Kidney epithelial cell (primary cell): ENCODE data around the gene UBALD1. TPM values are rescaled to one million over a fixed set of nuclear protein-coding genes. Genes with fewer than 3 reads are reported as not detected.

Experiments
- DNase-seq: peaks from one replicate; pipeline ENCODE4 v3.0.0-alpha.2; 2010; ENCODE audit warnings: low read depth
- H3K27me3 ChIP-seq: 2 replicates; pipeline ENCODE4 v1.6.0; 2011; ENCODE audit warnings: low read length; ENCODE audit not compliant: control insufficient read depth, insufficient read depth
- H3K36me3 ChIP-seq: 2 replicates; pipeline ENCODE4 v1.5.1; 2011; ENCODE audit warnings: low read length; ENCODE audit not compliant: control insufficient read depth, insufficient read depth
- H3K4me3 ChIP-seq: 2 replicates; pipeline ENCODE4 v1.5.1; 2011; ENCODE audit warnings: low read depth, mild to moderate bottlenecking, control low read depth, low read length
- CTCF ChIP-seq: IDR thresholded peaks from 2 replicates; pipeline ENCODE4 v1.5.1; 2011; ENCODE audit warnings: mild to moderate bottlenecking, moderate library complexity, low read length, control low read depth, inconsistent platforms; ENCODE audit not compliant: insufficient read depth, poor library complexity, severe bottlenecking
- total RNA-seq: library from RNA; depleted of rRNA; stranded (reverse); fragments of >200 nt; gene quantifications from 2 replicates; pipeline ENCODE4 v1.2.3, GENCODE V29; 2015

Gene UBALD1
- total RNA-seq, 1 donor from 2014 or later, result 8.9 TPM

- Histone ChIP-seq H3K36me3 (no peaks in the 10 kb centered on the region), H3K27me3 (no peaks in the 10 kb centered on the region), H3K4me3 (no peak overlapping the region)
- no peak for TF ChIP-seq CTCF
- no peak for DNase-seq
Measured at GRCh38 chr16:4611337-4612021, 3.2 kb downstream of the UBALD1 start.

DNA sequence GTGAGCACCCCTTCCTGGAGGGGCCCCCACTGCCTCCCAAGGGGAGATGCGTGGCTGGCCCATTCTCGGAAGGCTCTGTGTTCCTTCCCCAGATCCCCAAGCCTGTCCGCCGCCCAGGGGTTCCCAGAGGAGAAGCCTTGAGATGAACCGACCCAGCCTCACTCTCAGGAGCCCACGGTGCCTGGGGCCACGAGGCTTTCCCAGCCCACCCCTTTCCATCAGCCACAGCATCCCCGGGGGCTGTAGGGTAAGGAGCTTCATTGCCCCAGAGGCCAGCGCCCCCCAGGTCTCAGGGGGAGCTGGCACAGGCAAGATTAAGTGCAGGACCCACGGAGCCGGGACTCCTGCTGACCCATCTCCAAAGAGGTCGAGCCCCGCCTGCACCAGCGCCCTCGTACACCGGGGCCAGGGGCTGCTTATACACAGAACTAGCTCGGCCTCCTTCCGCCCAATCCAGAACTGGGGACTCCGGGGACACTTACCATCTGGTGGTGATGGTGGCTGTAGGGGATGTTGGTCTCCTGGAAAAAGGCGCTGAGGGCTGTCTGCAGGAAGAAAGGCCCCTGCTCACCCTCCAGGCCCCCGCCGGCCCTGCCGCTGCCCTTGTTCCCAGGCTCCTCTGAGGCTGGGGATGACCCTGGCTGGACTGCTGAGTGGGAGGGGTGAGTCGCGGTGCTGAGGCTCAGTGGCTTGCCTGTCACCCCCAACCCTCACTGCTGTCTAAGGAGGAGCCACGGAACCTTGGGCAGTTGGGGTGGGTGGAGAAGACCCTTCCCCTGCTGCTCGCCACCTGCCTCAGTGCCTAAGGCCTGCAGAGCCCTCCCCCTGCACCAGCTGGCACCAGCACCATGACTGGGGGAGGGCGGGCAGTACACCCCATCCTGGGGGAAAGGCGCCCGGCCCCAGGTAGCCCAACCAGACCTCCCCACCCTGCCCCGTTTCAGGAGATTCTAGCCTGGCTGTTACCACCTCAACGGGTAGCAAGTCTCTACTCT lies 4.4 kb downstream of the UBALD1 start:
- no peaks in the 10 kb centered on the region for H3K27me3 ChIP-seq
- no peaks in the 10 kb centered on the region for H3K36me3 ChIP-seq
- DNase-seq, result no peak
- TF ChIP-seq CTCF, result no peak
- no peak overlapping the region for H3K4me3 ChIP-seq

DNA sequence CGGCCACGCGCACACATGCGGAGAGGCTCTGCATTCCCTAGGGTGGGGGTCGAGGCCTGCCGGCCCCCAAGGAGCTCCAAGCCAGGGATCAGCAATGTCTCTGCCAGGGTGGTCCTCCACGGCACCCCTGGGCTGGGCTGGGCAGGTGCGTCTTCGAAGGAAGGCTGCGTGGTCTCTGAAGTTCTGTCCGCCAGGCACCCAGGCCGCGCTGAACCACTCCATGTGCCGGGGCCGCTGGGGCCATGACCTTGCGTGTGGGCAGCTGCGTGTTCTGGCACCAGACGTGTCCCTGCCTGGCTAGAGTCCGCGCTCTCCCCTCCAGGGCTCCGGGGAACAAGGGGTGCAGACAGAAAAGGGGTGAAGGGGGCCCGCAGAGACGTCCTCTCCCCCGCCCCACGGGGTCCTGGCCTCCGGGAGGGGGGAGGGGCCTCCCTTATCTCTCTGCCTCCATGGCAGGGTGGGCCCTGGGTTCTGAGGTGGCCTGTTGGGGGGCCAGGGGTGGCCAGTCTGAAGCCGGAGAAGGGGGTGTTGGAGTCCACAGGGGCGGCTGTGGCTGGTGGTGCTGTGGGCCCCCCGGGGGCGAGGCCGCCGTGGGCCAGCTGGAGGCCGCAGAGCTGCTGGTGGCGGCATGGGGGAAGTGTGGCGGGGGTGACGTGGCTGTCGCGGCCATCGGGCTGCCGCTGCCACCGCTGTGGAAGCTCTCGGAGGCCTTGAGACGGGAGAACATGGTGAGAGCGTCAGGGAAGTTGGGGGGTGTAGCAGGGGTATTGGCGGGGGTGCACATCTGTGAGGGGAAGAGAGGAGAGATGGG lies 5.3 kb downstream of the UBALD1 start:
- Histone ChIP-seq H3K36me3 (no peaks in the 10 kb centered on the region), H3K4me3 (no peak overlapping the region), H3K27me3 (no peaks in the 10 kb centered on the region)
- no peak for DNase-seq
- TF ChIP-seq CTCF, result no peak

DNA sequence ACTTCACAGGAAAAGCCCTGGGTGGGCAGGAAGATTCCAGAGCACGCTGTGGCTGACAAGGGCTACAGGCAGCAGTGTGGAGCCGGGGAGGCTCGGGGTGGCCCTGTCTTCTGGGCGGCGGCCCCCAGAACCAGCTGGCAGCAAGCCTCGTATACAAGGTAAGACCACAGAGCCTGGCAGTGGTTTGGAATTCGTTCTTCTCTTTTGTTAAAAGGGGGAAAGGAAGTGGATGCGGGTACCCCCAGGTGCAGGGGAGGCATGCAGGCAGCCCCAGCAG lies 6.0 kb downstream of the UBALD1 start:
- no peak overlapping the region for H3K4me3 ChIP-seq
- H3K36me3 ChIP-seq, result no peaks in the 10 kb centered on the region
- DNase-seq, result no peak
- TF ChIP-seq CTCF, result no peak
- peaks cover 2% of the 10 kb centered on the region for H3K27me3 ChIP-seq

- TF ChIP-seq CTCF, result no peak
- no peak for DNase-seq
- H3K27me3 ChIP-seq, result peaks cover 5% of the 10 kb centered on the region
- no peaks in the 10 kb centered on the region for H3K36me3 ChIP-seq
- H3K4me3 ChIP-seq, result no peak overlapping the region
Measured at GRCh38 chr16:4607841-4608703, 6.6 kb downstream of the UBALD1 start.
